ENCODE results near the gene ROR1. TPM values are rescaled to one million over a fixed set of nuclear protein-coding genes. Genes with fewer than 3 reads are reported as not detected.

ROR1 gene
- total and polyA plus RNA-seq, 9 donors: 3.0 to 26.1 (median 15.0) TPM

- Histone ChIP-seq H3K27me3 (no peaks in the 10 kb centered on the region), H3K4me1 (ENCODE audit: insufficient read depth) (no peaks in the 10 kb centered on the region), H3K4me3 (no peak overlapping the region), H3K36me3 (no peaks in the 10 kb centered on the region), H3K27ac (no peak overlapping the region), H3K9me3 (no peaks in the 10 kb centered on the region)
- TF ChIP-seq POLR2A (IDR thresholded peaks at IDR 0.05) (no peak), CTCF (IDR thresholded peaks at IDR 0.05) (no peak), EP300 (IDR thresholded peaks at IDR 0.05) (no peak)
- no peak for DNase-seq
- intact Hi-C loops (cut with DNase I): no loop called here
- WGBS, 3 donors: 77 to 84% (median 78%) methylated on average over 7 of the region's 7 CpGs
Measured at GRCh38 chr1:64124704-64125440, 351.1 kb downstream of the ROR1 start.

GRCh38 chr1:64126581-64126980 lies 352.8 kb downstream of the ROR1 start:
- Histone ChIP-seq H3K27ac (no peak overlapping the region), H3K4me3 (no peak overlapping the region), H3K4me1 (ENCODE audit: insufficient read depth) (no peaks in the 10 kb centered on the region), H3K27me3 (no peaks in the 10 kb centered on the region), H3K9me3 (no peaks in the 10 kb centered on the region), H3K36me3 (no peaks in the 10 kb centered on the region)
- TF ChIP-seq CTCF (IDR thresholded peaks at IDR 0.05) (no peak), EP300 (IDR thresholded peaks at IDR 0.05) (no peak), POLR2A (IDR thresholded peaks at IDR 0.05) (no peak)
- intact Hi-C loops (cut with DNase I): no loop called here
- WGBS, 3 donors: 53 to 89% (median 78%) methylated on average over 1 of the region's 1 CpG
- DNase-seq: no peak

GRCh38 chr1:64127297-64127696 lies 353.5 kb downstream of the ROR1 start:
- Histone ChIP-seq H3K36me3 (no peaks in the 10 kb centered on the region), H3K4me3 (no peak overlapping the region), H3K27ac (no peak overlapping the region), H3K4me1 (ENCODE audit: insufficient read depth) (no peaks in the 10 kb centered on the region), H3K27me3 (no peaks in the 10 kb centered on the region), H3K9me3 (no peaks in the 10 kb centered on the region)
- intact Hi-C loops (cut with DNase I): no loop called here
- TF ChIP-seq CTCF (IDR thresholded peaks at IDR 0.05): no peak
- TF ChIP-seq EP300 (IDR thresholded peaks at IDR 0.05): no peak
- no peak for DNase-seq
- 61 to 77% (median 64%) methylated on average over 3 of the region's 3 CpGs for whole genome bisulfite sequencing, 3 donors

- no peaks in the 10 kb centered on the region for H3K9me3 ChIP-seq
- 67 to 79% (median 73%) methylated on average over 5 of the region's 5 CpGs for WGBS, 3 donors
- no peak for DNase-seq
- no peak overlapping the region for H3K4me3 ChIP-seq
- no peaks in the 10 kb centered on the region for H3K4me1 ChIP-seq (ENCODE audit: insufficient read depth)
- TF ChIP-seq EP300 (IDR thresholded peaks at IDR 0.05) (no peak), CTCF (IDR thresholded peaks at IDR 0.05) (no peak), POLR2A (IDR thresholded peaks at IDR 0.05) (no peak)
- no peaks in the 10 kb centered on the region for H3K27me3 ChIP-seq
- intact Hi-C loops (cut with DNase I): loop anchor here in 3 of 4 donors (10.0 kb wide), 3 partner anchors 185 to 515 kb away; no protein-coding TSS in a partner anchor
- H3K36me3 ChIP-seq: no peaks in the 10 kb centered on the region
- no peak overlapping the region for H3K27ac ChIP-seq
Measured at GRCh38 chr1:64129701-64130100, 355.9 kb downstream of the ROR1 start.
